LNCaP clone FGC (cell line): ENCODE data around the gene RBM19.

ENCODE experiments used
- DNase-seq: peaks from one replicate; pipeline ENCODE4 v3.0.0-alpha.2; 2011; ENCODE audit warnings: low read depth
- H3K4me3 ChIP-seq: 2 replicates; pipeline ENCODE4 v1.5.1; 2011; ENCODE audit warnings: mild to moderate bottlenecking, low read depth, low read length, control low read depth
- CTCF ChIP-seq: IDR thresholded peaks from 2 replicates; pipeline ENCODE4 v1.5.1; 2012; ENCODE audit warnings: mild to moderate bottlenecking; ENCODE audit not compliant: control insufficient read depth, insufficient read depth; ENCODE audit errors: extremely low read depth

RBM19 gene

DNA sequence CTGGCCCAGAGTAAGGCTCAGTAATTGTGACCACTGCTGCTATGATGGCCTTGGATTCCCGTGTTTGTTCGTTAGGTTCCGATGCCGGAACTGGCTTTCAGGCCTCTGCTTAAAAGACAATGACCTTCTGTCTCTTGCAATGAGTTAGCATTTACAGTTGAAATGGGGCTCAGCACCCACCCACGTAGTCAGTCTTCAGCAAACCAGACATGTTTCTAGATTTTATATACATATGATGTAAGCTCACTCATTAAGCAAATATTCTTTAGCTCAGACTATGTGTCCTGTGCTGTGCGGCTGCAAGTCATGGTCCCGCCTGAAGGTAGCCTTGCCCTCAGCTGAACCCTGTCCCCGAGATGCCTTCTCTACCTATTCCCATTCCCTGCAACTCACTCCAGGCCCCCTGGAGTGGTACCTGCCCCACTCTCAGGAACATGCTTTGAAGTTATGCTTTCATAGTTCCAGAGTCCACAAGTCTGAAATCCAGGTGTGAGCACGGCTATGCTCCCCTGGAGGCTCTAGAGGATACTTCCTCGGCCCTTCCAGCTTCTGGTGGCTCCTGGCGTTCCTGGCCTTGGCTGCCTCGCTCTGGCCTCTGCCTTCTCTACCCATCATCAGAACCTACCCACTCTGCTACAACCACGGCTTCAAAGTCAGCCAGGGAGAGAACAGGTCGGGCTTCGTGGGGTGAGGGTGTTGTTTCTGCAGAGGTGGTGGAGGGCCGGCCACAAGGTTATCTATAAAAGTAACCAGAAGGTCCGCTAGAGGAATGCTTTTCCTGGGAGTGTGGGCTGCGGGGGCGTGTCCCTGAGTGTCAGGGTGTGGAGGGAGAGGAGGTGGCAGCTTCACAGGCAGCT, 157.8 kb downstream of the RBM19 start:
- no peak overlapping the region for H3K4me3 ChIP-seq
- DNase-seq: no peak
- no peak for TF ChIP-seq CTCF

GRCh38 chr12:113805673-113806072, 160.5 kb downstream of the RBM19 start:
- no peak for DNase-seq
- H3K4me3 ChIP-seq: no peak overlapping the region
- no peak for TF ChIP-seq CTCF

GRCh38 chr12:113804961-113805600, 161.0 kb downstream of the RBM19 start:
- DNase-seq: no peak
- no peak overlapping the region for H3K4me3 ChIP-seq
- no peak for TF ChIP-seq CTCF

GRCh38 chr12:113803759-113804140, 162.4 kb downstream of the RBM19 start:
- DNase-seq: no peak
- no peak overlapping the region for H3K4me3 ChIP-seq
- no peak for TF ChIP-seq CTCF

DNA sequence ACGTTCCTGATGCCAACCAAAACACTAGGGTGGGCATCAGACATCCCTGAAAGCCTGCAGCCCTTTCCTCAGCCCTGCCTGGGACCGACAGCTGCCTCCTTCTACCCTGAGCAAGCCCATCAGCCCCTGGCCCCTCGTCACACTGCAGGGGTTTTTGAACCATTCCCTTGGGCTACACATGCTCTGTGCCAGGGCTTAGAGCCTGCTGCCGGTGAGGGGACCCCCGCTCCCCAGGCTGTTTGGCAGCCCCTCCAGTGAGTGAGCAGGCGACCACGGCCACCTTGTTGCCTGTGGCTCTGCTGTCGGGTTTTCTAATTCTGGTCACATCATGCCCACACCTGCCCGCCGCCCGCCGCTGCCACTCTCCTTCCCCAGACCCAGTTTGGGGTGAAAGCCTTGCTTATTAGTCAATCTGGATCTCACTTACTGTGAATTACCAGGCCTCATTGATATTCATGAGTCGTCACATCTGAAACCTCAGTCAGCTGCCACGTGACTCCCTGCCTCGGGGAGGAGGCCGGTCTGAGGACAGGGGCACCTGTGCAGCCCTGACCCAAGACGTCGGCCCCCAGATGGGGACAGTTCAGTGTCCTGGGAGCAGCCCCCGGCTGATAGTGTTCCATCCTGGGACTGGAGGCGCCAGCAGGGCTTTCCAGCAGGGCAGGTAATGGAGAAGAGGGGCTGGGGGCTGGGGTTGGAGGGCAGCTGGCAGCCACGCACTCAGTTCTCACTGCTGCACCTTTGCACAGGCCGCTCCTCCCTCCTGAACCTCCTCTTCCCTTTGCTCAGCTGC, 163.0 kb downstream of the RBM19 start:
- DNase-seq: no peak
- TF ChIP-seq CTCF: no peak
- H3K4me3 ChIP-seq: no peak overlapping the region

DNA sequence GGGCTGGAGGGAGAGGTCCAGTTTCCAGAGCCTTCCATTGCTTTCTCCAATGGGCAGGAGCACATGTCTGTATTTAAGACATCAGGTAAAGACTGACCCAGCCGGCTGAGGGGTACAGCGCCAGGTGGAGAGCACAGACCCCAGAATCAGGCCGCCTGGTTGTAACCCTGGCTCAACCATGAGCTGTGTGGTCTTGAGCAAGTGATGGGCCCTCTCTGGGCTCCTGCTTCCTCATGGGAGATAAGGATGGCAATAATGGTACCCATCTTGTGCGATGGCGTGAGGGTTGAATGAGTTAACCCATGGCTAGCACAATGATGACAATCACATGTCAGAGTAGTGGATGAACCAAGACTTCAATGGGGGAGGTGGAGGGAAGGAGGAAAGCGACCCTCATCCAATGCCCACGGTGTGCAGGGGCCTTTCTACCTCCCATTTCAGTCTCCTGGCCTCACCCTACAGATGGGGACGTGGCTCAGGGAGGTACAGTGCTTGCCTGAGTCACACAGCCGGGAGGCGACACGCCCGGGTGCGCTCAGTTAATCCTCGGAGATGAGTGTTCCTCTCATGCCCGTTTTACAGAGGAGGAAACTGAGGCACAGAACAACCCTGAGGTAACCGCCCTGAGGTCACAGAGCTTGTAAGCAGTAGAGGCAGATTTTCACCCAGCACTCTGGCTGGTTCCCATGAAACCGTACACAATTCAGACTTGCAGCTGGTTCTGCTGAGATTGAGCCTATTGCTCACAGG, 163.9 kb downstream of the RBM19 start:
- H3K4me3 ChIP-seq: no peak overlapping the region
- TF ChIP-seq CTCF: no peak
- no peak for DNase-seq
